GM23248 (cell line): ENCODE data around the gene TMEM143.

Experiments used
- EZH2 ChIP-seq: fragments of 200-600 bp; sonication (generic); IDR thresholded peaks from 2 replicates; pipeline ENCODE4 v1.6.1; 2018; ENCODE audit warnings: antibody characterized with exemption, mild to moderate bottlenecking; ENCODE audit not compliant: insufficient read depth, poor library complexity, severe bottlenecking
- EZH2phosphoT487 ChIP-seq: fragments of 200-600 bp; sonication (generic); IDR thresholded peaks from 2 replicates; pipeline ENCODE4 v1.6.1; 2018; ENCODE audit warnings: antibody characterized with exemption, moderate library complexity, mild to moderate bottlenecking, low read depth; ENCODE audit not compliant: insufficient read depth

DNA sequence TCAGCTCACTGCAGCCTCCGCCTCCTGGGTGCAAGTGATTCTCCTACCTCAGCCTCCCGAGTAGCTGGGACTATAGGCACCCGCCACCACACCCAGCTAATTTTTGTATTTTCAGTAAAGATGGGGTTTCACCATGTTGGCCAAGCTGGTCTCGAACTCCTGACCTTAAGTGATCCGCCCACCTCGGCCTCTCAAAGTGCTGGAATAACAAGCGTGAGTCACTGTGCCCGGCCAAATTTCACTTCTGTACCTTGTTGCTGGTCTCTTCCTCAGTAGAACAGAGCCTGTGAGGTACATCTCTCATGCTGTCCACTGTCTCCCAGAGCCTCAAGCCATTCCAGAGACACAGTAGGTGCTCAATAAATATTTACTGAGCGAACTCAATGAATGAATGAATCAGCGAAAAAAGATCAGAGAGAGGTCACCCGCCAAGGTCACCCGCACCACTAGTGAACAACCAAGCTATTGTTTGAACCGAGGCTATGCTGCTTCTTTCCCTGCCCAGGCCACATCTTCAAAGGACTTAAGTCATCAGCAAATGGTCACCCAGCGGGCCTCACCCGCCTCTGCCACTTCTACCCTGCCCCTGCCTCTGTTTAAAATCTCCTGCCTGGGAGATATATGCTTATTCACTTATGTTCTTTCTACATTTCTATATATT lies 9.3 kb downstream of the TMEM143 start:
- TF ChIP-seq EZH2phosphoT487 = no peak
- TF ChIP-seq EZH2 = no peak
